HepG2 (cell line): ENCODE measurements around the gene ANKRD44. TPM values are rescaled to one million over a fixed set of nuclear protein-coding genes. Genes with fewer than 3 reads are reported as not detected.

Source experiments
- ATAC-seq: fragments of 200-7000 bp; cut with Tn5 transposase; 3 replicates; pipeline ENCODE4 v1.9.1; 2020; ENCODE audit warnings: mild to moderate bottlenecking, moderate library complexity
- BruUV-seq: library from RNA; stranded (reverse); fragments of 400-500 nt; replicated peaks from 2 replicates; lab custom pipeline; 2021; lab: Mats Ljungman, UMichigan
- CTCF ChIA-PET: fragments of 300-600 bp; formaldehyde crosslinking; extraction: SDS; loops from one replicate; lab custom pipeline; 2021; ENCODE audit warnings: low total read pairs, inconsistent platforms, low intra/inter-chr PET ratio; lab: Yijun Ruan, JAX
- POLR2A ChIA-PET: fragments of 350-600 bp; sonication (Branson Sonifier 250); formaldehyde crosslinking; loops from one replicate; lab custom pipeline; 2020; ENCODE audit warnings: antibody characterized with exemption, inconsistent platforms; lab: Yijun Ruan, JAX
- DNase-seq: peaks from one replicate; pipeline ENCODE4 v3.0.0-alpha.2; 2015; ENCODE audit warnings: low spot score
- FAIRE-seq: peaks from 3 replicates; lab custom pipeline; 2011; peaks lifted over from hg19 to GRCh38; lab: Jason Lieb, UNC
- H2AFZ ChIP-seq: one replicate; pipeline ENCODE4 v1.6.1; 2011; ENCODE audit warnings: low read length, inconsistent platforms
- H3K27ac ChIP-seq: fragments of 300-600 bp; 3 replicates; pipeline ENCODE4 v1.8.0; 2011; ENCODE audit warnings: mixed run types, mild to moderate bottlenecking, mixed read lengths, low read length, inconsistent platforms; ENCODE audit not compliant: insufficient read depth; ENCODE audit errors: extremely low read length
- H3K27me3 ChIP-seq, 2 experiments: fragments of 200-600 bp in 1 of 2; 2 replicates in 1 of 2; 3 replicates in 1 of 2; pipeline versions ENCODE4 v1.6.0 to v1.8.0; 2011; ENCODE audit warnings: low read length in 2 of 2, mild to moderate bottlenecking in 2 of 2, moderate library complexity in 2 of 2, inconsistent platforms in 1 of 2; ENCODE audit not compliant: insufficient read depth in 2 of 2, control insufficient read depth in 1 of 2
- H3K36me3 ChIP-seq, 2 experiments: fragments of 200-600 bp in 1 of 2; replicated peaks in 1 of 2; 2 replicates in 1 of 2; 3 replicates in 1 of 2; pipeline versions ENCODE4 v1.5.1 to v1.8.0; 2011; ENCODE audit warnings: low read length in 2 of 2, inconsistent platforms in 1 of 2; ENCODE audit not compliant: insufficient read depth in 2 of 2, control insufficient read depth in 1 of 2
- H3K4me1 ChIP-seq: 2 replicates; pipeline ENCODE4 v1.5.1; 2012; ENCODE audit warnings: low read length, inconsistent platforms; ENCODE audit not compliant: insufficient read depth
- H3K4me2 ChIP-seq: 2 replicates; pipeline ENCODE4 v1.6.0; 2011; ENCODE audit warnings: low read depth, low read length, inconsistent platforms
- H3K4me3 ChIP-seq, 3 experiments: fragments of 200-600 bp in 1 of 3; sonication (generic), shearing (Covaris generic) in 1 of 3; replicated peaks in 1 of 3; 2 replicates each; pipeline ENCODE4 v1.5.1; 2011 to 2016; ENCODE audit warnings: low read length in 3 of 3, inconsistent platforms in 2 of 3, low read depth in 2 of 3, mild to moderate bottlenecking in 2 of 3, control low read depth in 1 of 3, mixed read lengths in 1 of 3; ENCODE audit not compliant: insufficient read depth in 1 of 3
- H3K79me2 ChIP-seq: one replicate; pipeline ENCODE4 v1.6.1; 2011; ENCODE audit warnings: low read length, inconsistent platforms; ENCODE audit not compliant: insufficient read depth
- H3K9ac ChIP-seq: 2 replicates; pipeline ENCODE4 v1.6.0; 2011; ENCODE audit warnings: mild to moderate bottlenecking, low read depth, low read length, inconsistent platforms; ENCODE audit not compliant: insufficient read depth
- H3K9me3 ChIP-seq: 2 replicates; pipeline ENCODE4 v1.5.1; 2012; ENCODE audit warnings: mild to moderate bottlenecking, low read length
- H4K20me1 ChIP-seq: 2 replicates; pipeline ENCODE4 v1.6.0; 2011; ENCODE audit warnings: inconsistent platforms, mild to moderate bottlenecking, low read length, moderate library complexity; ENCODE audit not compliant: insufficient read depth
- HNRNPK ChIP-seq: fragments of 200-400 bp; formaldehyde crosslinking; IDR thresholded peaks from 2 replicates; pipeline ENCODE4 v1.6.1; 2018; ENCODE audit warnings: low read length, low read depth, moderate library complexity, mild to moderate bottlenecking; ENCODE audit not compliant: poor library complexity, severe bottlenecking
- MAFF ChIP-seq: IDR thresholded peaks from 2 replicates; pipeline ENCODE4 v1.6.1; 2011; ENCODE audit warnings: low read depth, low read length, improper control_type of control experiment
- MAFK ChIP-seq, 2 experiments: IDR thresholded peaks in 1 of 2; conservative IDR thresholded peaks in 1 of 2; 2 replicates each; pipeline ENCODE4 v1.6.1; 2011; ENCODE audit warnings: improper control_type of control experiment in 2 of 2, low read length in 2 of 2
- TFDP2 ChIP-seq: sonication (generic); formaldehyde crosslinking; IDR thresholded peaks from 2 replicates; pipeline ENCODE4 v1.4.0; 2020; ENCODE audit warnings: missing genetic modification reagents
- ZMYM4 ChIP-seq: sonication (generic); formaldehyde crosslinking; IDR thresholded peaks from 2 replicates; pipeline ENCODE4 v1.8.1; 2023; ENCODE audit warnings: mild to moderate bottlenecking, missing genetic modification reagents
- WGBS: methylation state at CpG from one replicate; pipeline ENCODE4 v1.1.6; 2017; ENCODE audit warnings: low lambda C conversion rate; 5-methylcytosine and 5-hydroxymethylcytosine counted together
- in situ Hi-C: cut with HindIII; loops from 2 replicates; pipeline ENCODE4 v1.10.0; 2017; ENCODE audit warnings: low pct_unique_long_range_greater_than_20kb; ENCODE audit not compliant: extremely low pct_ligation_motif_present
- intact Hi-C: fragments of 100-400 bp; cut with micrococcal nuclease; formaldehyde crosslinking; loops from one replicate; pipeline ENCODE4 v1.10.0; 2022; ENCODE audit not compliant: unreplicated experiment
- polyA plus RNA-seq, 8 experiments: library from polyadenylated mRNA; depleted of rRNA in 3 of 8; stranded (reverse) in 7 of 8; unstranded in 1 of 8; fragments of >200 nt; fragmentation: Illumina TruSeq in 4 of 8; extraction: Trizol in 4 of 8; gene quantifications; 2 replicates each; pipeline versions ENCODE4 v1.2.1 to v1.2.3, GENCODE V29; 2011 to 2016; ENCODE audit warnings: low read depth in 4 of 8, missing spikeins in 1 of 8, mixed read lengths in 1 of 8; ENCODE audit not compliant: insufficient read depth in 1 of 8
- total RNA-seq, 5 experiments: library from RNA; depleted of rRNA; stranded (reverse); fragments of >200 nt; fragmentation: Illumina TruSeq; extraction: Trizol; gene quantifications; 2 replicates each; pipeline ENCODE4 v1.2.3, GENCODE V29; 2016; ENCODE audit warnings: low read depth in 1 of 5

The ANKRD44 gene
- total and polyA plus RNA-seq, 2 of the 13 experiments (the other 11 are each of a cell fraction or from before 2014, with no cell fraction given) = 0.04 to 0.11 TPM

GRCh38 chr2:197071790-197072436, 238.7 kb downstream of the ANKRD44 start:
- FAIRE-seq (no peak), ATAC-seq (no peak), DNase-seq (no peak)
- Histone ChIP-seq H4K20me1 (no peaks in the 10 kb centered on the region), H3K36me3 (no peaks in the 10 kb centered on the region), H3K4me2 (no peak overlapping the region), H3K4me3 (no peak overlapping the region), H3K4me1 (no peaks in the 10 kb centered on the region), H3K27me3 (no peaks in the 10 kb centered on the region), H3K9me3 (no peaks in the 10 kb centered on the region), H3K27ac (no peak overlapping the region), H3K9ac (no peak overlapping the region), H3K79me2 (no peaks in the 10 kb centered on the region), H2AFZ (no peak overlapping the region)
- TF ChIP-seq TFDP2 (no peak), HNRNPK (peak; percentile 46)
- intact Hi-C loops = no loop called here
- BruUV-seq = no TSS peak
- ChIA-PET CTCF (no interaction called here), POLR2A (no interaction called here)
- in situ Hi-C loops = no loop called here
- WGBS = 2% methylated on average over 1 of the region's 1 CpG

- no peaks in the 10 kb centered on the region for H3K27me3 ChIP-seq
- DNase-seq = no peak
- H3K4me3 ChIP-seq = no peak overlapping the region
- H4K20me1 ChIP-seq = no peaks in the 10 kb centered on the region
- in situ Hi-C loops = no loop called here
- no TSS peak for BruUV-seq
- H2AFZ ChIP-seq = no peak overlapping the region
- no peaks in the 10 kb centered on the region for H3K79me2 ChIP-seq
- H3K9ac ChIP-seq = no peak overlapping the region
- 12% methylated on average over 1 of the region's 1 CpG for WGBS
- intact Hi-C loops = no loop called here
- H3K9me3 ChIP-seq = no peaks in the 10 kb centered on the region
- TF ChIP-seq MAFF (peak; percentile 62), ZMYM4 (no peak), MAFK (conservative IDR thresholded peaks at IDR 0.05 in 1 of 2, IDR thresholded peaks at IDR 0.05 in 1 of 2; ENCODE audit: low read length in 2 of 2) (peak; percentile 45 to 75; a peak in 3 of 4 replicates)
- TF ChIP-seq, all 625 proteins: peak for 2
- Histone ChIP-seq H3K36me3 (no peaks in the 10 kb centered on the region), H3K4me1 (no peaks in the 10 kb centered on the region), H3K4me2 (no peak overlapping the region), H3K27ac (no peak overlapping the region)
- POLR2A ChIA-PET = no interaction called here
- no peak for ATAC-seq
- no peak for FAIRE-seq
- CTCF ChIA-PET = no interaction called here
Measured at GRCh38 chr2:197071213-197071612, 239.4 kb downstream of the ANKRD44 start.
